H1 (cell line): ENCODE results near the gene HIVEP2. TPM values are rescaled to one million over a fixed set of nuclear protein-coding genes. Genes with fewer than 3 reads are reported as not detected.

Experiments used
- CTCF ChIA-PET: fragments of 300-600 bp; sonication (Branson Sonifier 250); formaldehyde crosslinking; loops from one replicate; lab custom pipeline; 2021; ENCODE audit not compliant: partially characterized antibody; lab: Charles Lee
- POLR2A ChIA-PET: fragments of 300-600 bp; sonication (Branson Sonifier 250); formaldehyde crosslinking; loops from one replicate; lab custom pipeline; 2021; ENCODE audit warnings: inconsistent platforms; ENCODE audit not compliant: partially characterized antibody; lab: Charles Lee
- DNase-seq, 2 experiments: peaks; one replicate each; pipeline versions ENCODE4 v3.0.0 to v3.0.0-alpha.2; 2010 to 2022; ENCODE audit warnings: low spot score in 2 of 2, low read depth in 1 of 2, mixed read lengths in 1 of 2
- FAIRE-seq: peaks from 2 replicates; lab custom pipeline; 2011; peaks lifted over from hg19 to GRCh38; lab: Jason Lieb, UNC
- H2AFZ ChIP-seq: 2 replicates; pipeline ENCODE4 v1.8.1; 2012; ENCODE audit warnings: low read length, inconsistent platforms
- H2AK5ac ChIP-seq: 2 replicates; pipeline ENCODE4 v1.6.1; 2013; ENCODE audit warnings: low read depth, low read length
- H2BK120ac ChIP-seq: replicated peaks from 2 replicates; pipeline ENCODE3; 2013; ENCODE audit warnings: low read depth, low read length, inconsistent platforms
- H2BK12ac ChIP-seq: 2 replicates; pipeline ENCODE4 v1.6.1; 2013; ENCODE audit warnings: low read depth, low read length
- H2BK15ac ChIP-seq: 2 replicates; pipeline ENCODE4 v1.6.1; 2013; ENCODE audit warnings: low read length
- H2BK20ac ChIP-seq: 2 replicates; pipeline ENCODE4 v1.6.1; 2013; ENCODE audit warnings: low read length
- H2BK5ac ChIP-seq: 2 replicates; pipeline ENCODE4 v1.6.1; 2013; ENCODE audit warnings: low read depth, low read length
- H3K14ac ChIP-seq: 2 replicates; pipeline ENCODE4 v1.6.1; 2013; ENCODE audit warnings: inconsistent platforms; ENCODE audit not compliant: insufficient read length
- H3K18ac ChIP-seq: 2 replicates; pipeline ENCODE4 v1.6.1; 2013; ENCODE audit warnings: low read length; ENCODE audit errors: extremely low read depth
- H3K23ac ChIP-seq: 2 replicates; pipeline ENCODE4 v1.6.1; 2013; ENCODE audit warnings: inconsistent platforms; ENCODE audit not compliant: insufficient read length
- H3K23me2 ChIP-seq: 2 replicates; pipeline ENCODE4 v1.6.1; 2013; ENCODE audit warnings: low read depth, low read length
- H3K27ac ChIP-seq: 2 replicates; pipeline ENCODE4 v1.6.1; 2011; ENCODE audit warnings: low read depth, low read length, inconsistent platforms
- H3K27me3 ChIP-seq, 4 experiments: replicated peaks in 1 of 4; 1 replicate in 1 of 4; 2 replicates in 3 of 4; pipeline versions ENCODE4 v1.6.1 to v1.8.1; 2011 to 2013; ENCODE audit warnings: low read length in 3 of 4, mild to moderate bottlenecking in 3 of 4, inconsistent platforms in 2 of 4, mixed read lengths in 2 of 4, moderate library complexity in 1 of 4; ENCODE audit not compliant: control insufficient read depth in 3 of 4, insufficient read depth in 3 of 4; ENCODE audit errors: extremely low read depth in 1 of 4
- H3K36me3 ChIP-seq, 4 experiments: 2 replicates each; pipeline versions ENCODE4 v1.6.1 to v1.8.1; 2011 to 2013; ENCODE audit warnings: mild to moderate bottlenecking in 4 of 4, low read length in 3 of 4, moderate library complexity in 2 of 4, control low read depth in 1 of 4, inconsistent platforms in 1 of 4; ENCODE audit not compliant: insufficient read depth in 4 of 4, control insufficient read depth in 2 of 4
- H3K4ac ChIP-seq: replicated peaks from 2 replicates; pipeline ENCODE3; 2013; ENCODE audit warnings: low read length, low read depth, mixed read lengths, inconsistent platforms; ENCODE audit not compliant: insufficient read length
- H3K4me1 ChIP-seq, 4 experiments: replicated peaks in 1 of 4; 1 replicate in 1 of 4; 2 replicates in 3 of 4; pipeline versions ENCODE4 v1.6.1 to v1.8.1; 2011 to 2013; ENCODE audit warnings: low read length in 3 of 4, inconsistent platforms in 2 of 4, mixed read lengths in 1 of 4; ENCODE audit not compliant: insufficient read depth in 4 of 4, control insufficient read depth in 3 of 4
- H3K4me2 ChIP-seq, 2 experiments: 2 replicates each; pipeline versions ENCODE4 v1.6.1 to v1.8.1; 2011 to 2013; ENCODE audit warnings: low read depth in 2 of 2, low read length in 2 of 2, control low read depth in 1 of 2, inconsistent platforms in 1 of 2, mild to moderate bottlenecking in 1 of 2; ENCODE audit not compliant: insufficient read depth in 1 of 2
- H3K4me3 ChIP-seq, 4 experiments: fragments of 200-600, 300-600 bp in 1 of 4; sonication (generic), shearing (Covaris generic), sonication (Bioruptor Twin) in 1 of 4; 2 replicates each; pipeline versions ENCODE4 v1.5.1 to v1.8.1; 2011 to 2016; ENCODE audit warnings: low read length in 4 of 4, low read depth in 3 of 4, control low read depth in 2 of 4, inconsistent platforms in 2 of 4, mild to moderate bottlenecking in 2 of 4, mixed read lengths in 1 of 4, moderate library complexity in 1 of 4; ENCODE audit not compliant: insufficient read depth in 2 of 4; ENCODE audit errors: extremely low read depth in 1 of 4
- H3K56ac ChIP-seq: replicated peaks from 2 replicates; pipeline ENCODE3; 2013; ENCODE audit warnings: low read depth, mild to moderate bottlenecking, mixed read lengths, low read length, inconsistent platforms; ENCODE audit not compliant: insufficient read length
- H3K79me1 ChIP-seq: 2 replicates; pipeline ENCODE4 v1.6.1; 2013; ENCODE audit warnings: low read depth, low read length, control low read depth
- H3K79me2 ChIP-seq, 2 experiments: 2 replicates each; pipeline versions ENCODE4 v1.6.1 to v1.8.1; 2012 to 2013; ENCODE audit warnings: low read length in 2 of 2, mild to moderate bottlenecking in 2 of 2, inconsistent platforms in 1 of 2; ENCODE audit not compliant: insufficient read depth in 2 of 2, control insufficient read depth in 1 of 2
- H3K9ac ChIP-seq, 4 experiments: replicated peaks in 1 of 4; 1 replicate in 1 of 4; 2 replicates in 3 of 4; pipeline versions ENCODE4 v1.6.1 to v1.8.1; 2011 to 2013; ENCODE audit warnings: low read depth in 3 of 4, low read length in 3 of 4, control low read depth in 2 of 4, mild to moderate bottlenecking in 2 of 4, moderate library complexity in 2 of 4, inconsistent platforms in 1 of 4; ENCODE audit errors: extremely low read depth in 1 of 4
- H3K9me3 ChIP-seq, 2 experiments: 2 replicates each; pipeline versions ENCODE4 v1.6.1 to v1.8.1; 2012 to 2013; ENCODE audit warnings: mild to moderate bottlenecking in 2 of 2, moderate library complexity in 2 of 2, control low read depth in 1 of 2, inconsistent platforms in 1 of 2, low read depth in 1 of 2, low read length in 1 of 2, mixed read lengths in 1 of 2; ENCODE audit not compliant: insufficient read depth in 2 of 2
- H4K20me1 ChIP-seq, 2 experiments: replicated peaks in 1 of 2; 2 replicates each; pipeline versions ENCODE3 to v1.8.1; 2011 to 2013; ENCODE audit warnings: inconsistent platforms in 2 of 2, low read length in 2 of 2, mild to moderate bottlenecking in 1 of 2; ENCODE audit not compliant: insufficient read depth in 2 of 2, control insufficient read depth in 1 of 2
- H4K5ac ChIP-seq: 2 replicates; pipeline ENCODE4 v1.6.1; 2013; ENCODE audit warnings: low read length, low read depth, mixed read lengths, inconsistent platforms; ENCODE audit not compliant: insufficient read length
- H4K8ac ChIP-seq: 2 replicates; pipeline ENCODE4 v1.8.0; 2013; ENCODE audit warnings: mild to moderate bottlenecking, moderate library complexity, low read length, inconsistent platforms; ENCODE audit not compliant: insufficient read depth; ENCODE audit errors: extremely low read depth
- H4K91ac ChIP-seq: replicated peaks from 2 replicates; pipeline ENCODE3; 2013; ENCODE audit warnings: low read length, mixed read lengths, inconsistent platforms; ENCODE audit not compliant: insufficient read length
- ASH2L ChIP-seq: fragments of 200-600, 300-600 bp; sonication (generic); IDR thresholded peaks from one replicate; pipeline ENCODE4 v1.7.1; 2017; ENCODE audit warnings: low read length
- CBX5 ChIP-seq: fragments of 300-800, 300-1000 bp; sonication (generic); IDR thresholded peaks from 2 replicates; pipeline ENCODE4 v1.7.1; 2016; ENCODE audit warnings: antibody characterized with exemption, low read length, low read depth
- CHD2 ChIP-seq: IDR thresholded peaks from 2 replicates; pipeline ENCODE4 v1.6.1; 2012; ENCODE audit warnings: low read length, improper control_type of control experiment
- HDAC2 ChIP-seq, 2 experiments: fragments of 300-600 bp in 1 of 2; sonication (generic) in 1 of 2; IDR thresholded peaks; 2 replicates each; pipeline ENCODE4 v1.6.1; 2011 to 2012; ENCODE audit warnings: low read depth in 2 of 2, low read length in 2 of 2, mild to moderate bottlenecking in 2 of 2, moderate library complexity in 2 of 2, borderline replicate concordance in 1 of 2, inconsistent platforms in 1 of 2
- MAFK ChIP-seq: IDR thresholded peaks from 2 replicates; pipeline ENCODE4 v1.6.1; 2012; ENCODE audit warnings: low read depth, mild to moderate bottlenecking, improper control_type of control experiment, low read length
- SP2 ChIP-seq: IDR thresholded peaks from 2 replicates; pipeline ENCODE4 v1.6.1; 2012; ENCODE audit warnings: mild to moderate bottlenecking, low read length, inconsistent platforms
- WGBS, 2 experiments: shearing (Covaris generic) in 1 of 2; methylation state at CpG; one replicate each; pipeline versions ENCODE4 v1.1.6 to v1.1.7; 2013 to 2015; ENCODE audit warnings: low lambda C conversion rate in 2 of 2, mixed read lengths in 2 of 2, inconsistent platforms in 1 of 2, low coverage in 1 of 2, missing lambda C conversion rate in 1 of 2; ENCODE audit not compliant: insufficient replicate concordance in 2 of 2, insufficient coverage in 1 of 2, insufficient read length in 1 of 2; ENCODE audit errors: extremely low coverage in 1 of 2, missing lambda C conversion rate in 1 of 2; 5-methylcytosine and 5-hydroxymethylcytosine counted together
- polyA plus RNA-seq, 7 experiments: library from polyadenylated mRNA; depleted of rRNA in 3 of 7; stranded (reverse) in 5 of 7; unstranded in 2 of 7; fragments of >200 nt in 5 of 7; fragments of 200-250 nt in 2 of 7; gene quantifications; 1 replicate in 5 of 7; 2 replicates in 1 of 7; 4 replicates in 1 of 7; pipeline versions ENCODE4 v1.2.1 to v1.2.3, GENCODE V29; 2011 to 2013; ENCODE audit warnings: missing spikeins in 2 of 7, mixed read lengths in 2 of 7
- total RNA-seq: library from RNA; stranded (reverse); fragmentation: NEBNext Ultra II Directional; extraction: Animal tissue kit (Norgen Biotek cat#: 25700); gene quantifications from 2 replicates; pipeline ENCODE4 v1.2.1, GENCODE V29; 2021
- TF ChIP-seq, protein P1 (sequence below): IDR thresholded peaks from 2 replicates; pipeline ENCODE4 v1.6.1; 2011; ENCODE audit warnings: low read length, improper control_type of control experiment
- TF ChIP-seq, protein P2 (sequence below): IDR thresholded peaks from 2 replicates; pipeline ENCODE4 v1.6.1; 2011; ENCODE audit warnings: low read depth, mild to moderate bottlenecking, low read length; ENCODE audit not compliant: insufficient read depth

Gene HIVEP2
- total and polyA plus RNA-seq, 2 of the 8 experiments (the other 6 are each of a cell fraction or from before 2014, with no cell fraction given) = 2.2 to 6.1 TPM

DNA sequence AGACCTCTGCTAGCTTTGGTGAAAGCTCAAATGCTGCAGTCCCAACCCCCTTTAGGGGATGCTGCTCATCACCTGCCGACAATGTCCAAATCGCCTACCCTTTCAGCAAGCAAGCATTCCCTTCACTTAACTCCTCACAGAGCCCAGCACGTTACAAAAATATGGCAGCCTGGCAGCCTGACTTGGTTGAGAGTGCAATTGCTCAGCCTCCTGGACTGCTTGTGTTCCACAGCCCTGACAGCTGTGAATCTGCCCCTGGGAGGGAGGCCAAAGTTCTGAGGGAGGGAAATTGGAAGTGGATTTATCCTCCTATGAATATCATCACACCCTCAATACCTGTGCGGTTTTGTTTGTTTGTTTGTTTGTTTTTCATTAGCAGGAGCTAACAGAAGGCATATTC, 231.0 kb downstream of the HIVEP2 start:
- no peak overlapping the region for H2BK15ac ChIP-seq
- no peak overlapping the region for H4K5ac ChIP-seq
- H3K79me2 ChIP-seq = no peaks in the 10 kb centered on the region
- no peak overlapping the region for H3K4ac ChIP-seq
- H3K23me2 ChIP-seq = no peaks in the 10 kb centered on the region
- H3K79me1 ChIP-seq = no peaks in the 10 kb centered on the region
- H3K9ac ChIP-seq = no peak overlapping the region
- no peak overlapping the region for H3K56ac ChIP-seq
- H3K4me1 ChIP-seq = peaks cover 0 to 7% (median 0%) of the 10 kb centered on the region in 4 experiments; a peak in 1 of 7 replicates
- H2BK12ac ChIP-seq = no peak overlapping the region
- H3K9me3 ChIP-seq = no peaks in the 10 kb centered on the region
- TF ChIP-seq ASH2L = no peak
- TF ChIP-seq HDAC2 (IDR thresholded peaks at IDR 0.05; ENCODE audit: borderline replicate concordance in 1 of 2, low read depth in 2 of 2, low read length in 2 of 2) = no peak
- TF ChIP-seq CHD2 = no peak
- no peak for TF ChIP-seq SP2
- TF ChIP-seq, protein P1, sequence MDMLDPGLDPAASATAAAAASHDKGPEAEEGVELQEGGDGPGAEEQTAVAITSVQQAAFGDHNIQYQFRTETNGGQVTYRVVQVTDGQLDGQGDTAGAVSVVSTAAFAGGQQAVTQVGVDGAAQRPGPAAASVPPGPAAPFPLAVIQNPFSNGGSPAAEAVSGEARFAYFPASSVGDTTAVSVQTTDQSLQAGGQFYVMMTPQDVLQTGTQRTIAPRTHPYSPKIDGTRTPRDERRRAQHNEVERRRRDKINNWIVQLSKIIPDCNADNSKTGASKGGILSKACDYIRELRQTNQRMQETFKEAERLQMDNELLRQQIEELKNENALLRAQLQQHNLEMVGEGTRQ = no peak
- no peak for TF ChIP-seq MAFK
- no peak for TF ChIP-seq CBX5
- TF ChIP-seq, protein P2, sequence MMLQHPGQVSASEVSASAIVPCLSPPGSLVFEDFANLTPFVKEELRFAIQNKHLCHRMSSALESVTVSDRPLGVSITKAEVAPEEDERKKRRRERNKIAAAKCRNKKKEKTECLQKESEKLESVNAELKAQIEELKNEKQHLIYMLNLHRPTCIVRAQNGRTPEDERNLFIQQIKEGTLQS = no peak
- TF ChIP-seq, all 59 proteins: peak for 0
- WGBS, 2 experiments = 92% methylated on average over 4 of the region's 4 CpGs; no CpG with 5 or more reads in 1 of the 2 experiments
- Histone ChIP-seq H3K23ac (no peak overlapping the region), H4K20me1 (no peaks in the 10 kb centered on the region), H2AK5ac (no peak overlapping the region), H2BK20ac (no peak overlapping the region), H3K4me2 (no peak overlapping the region), H3K14ac (no peak overlapping the region), H4K8ac (no peak overlapping the region), H3K18ac (no peak overlapping the region), H3K4me3 (no peak overlapping the region), H2BK120ac (no peak overlapping the region), H3K27ac (no peak overlapping the region), H2BK5ac (no peak overlapping the region), H3K36me3 (no peaks in the 10 kb centered on the region), H3K27me3 (no peaks in the 10 kb centered on the region), H2AFZ (no peak overlapping the region), H4K91ac (no peak overlapping the region)
- DNase-seq (no peak), FAIRE-seq (no peak)
- ChIA-PET CTCF (interaction anchor here (0.8 to 1.9 kb wide), 2 partner anchors 16 to 47 kb away, joined by 3 to 5 read pairs; no protein-coding TSS in a partner anchor), POLR2A (no interaction called here)
